K562 (cell line): Measurements from ENCODE around the gene SPOCD1. TPM values are rescaled to one million over a fixed set of nuclear protein-coding genes. Genes with fewer than 3 reads are reported as not detected.

Experiments
- EZH2 ChIP-seq: IDR thresholded peaks from 2 replicates; pipeline ENCODE4 v1.6.1; 2012; ENCODE audit warnings: low read depth, mild to moderate bottlenecking, inconsistent platforms, low read length, borderline replicate concordance
- GTF2A2 ChIP-seq: IDR thresholded peaks from 2 replicates; pipeline ENCODE4 v1.6.1; 2016; ENCODE audit warnings: mild to moderate bottlenecking, missing genetic modification characterization, missing compliant biosample characterization
- MTA1 ChIP-seq: fragments of 450-650 bp; IDR thresholded peaks from 2 replicates; pipeline ENCODE4 v1.6.1; 2017; ENCODE audit warnings: borderline replicate concordance
- PTBP1 ChIP-seq: fragments of 200-400 bp; formaldehyde crosslinking; IDR thresholded peaks from 2 replicates; pipeline ENCODE4 v1.6.1; 2017; ENCODE audit warnings: low read depth, low read length
- SMARCE1 ChIP-seq: fragments of 450-650 bp; IDR thresholded peaks from 2 replicates; pipeline ENCODE4 v1.7.1; 2016; ENCODE audit warnings: mild to moderate bottlenecking
- TCF3 ChIP-seq: sonication (generic); formaldehyde crosslinking; IDR thresholded peaks from 2 replicates; pipeline ENCODE4 v1.4.0; 2020; ENCODE audit warnings: mild to moderate bottlenecking, missing genetic modification reagents
- XRCC4 ChIP-seq: IDR thresholded peaks from one replicate; pipeline ENCODE4 v1.6.1; 2011; ENCODE audit not compliant: insufficient read depth, insufficient read length; ENCODE audit errors: extremely low read depth
- ZNF407 ChIP-seq: fragments of 450-650 bp; IDR thresholded peaks from 2 replicates; pipeline ENCODE4 v1.6.1; 2016; ENCODE audit warnings: low read depth
- ZNF436 ChIP-seq: fragments of 250-450, 450-650 bp; sonication (Bioruptor Pico); formaldehyde crosslinking; IDR thresholded peaks from 2 replicates; pipeline ENCODE4 v1.7.0; 2020; ENCODE audit warnings: mild to moderate bottlenecking
- polyA plus RNA-seq, 8 experiments: library from polyadenylated mRNA; depleted of rRNA in 4 of 8; stranded (reverse) in 5 of 8; unstranded in 3 of 8; fragments of >200 nt; fragmentation: Nextera tagmentation in 2 of 8; fragmentation: Illumina TruSeq in 1 of 8; extraction: Ambion mirVana in 2 of 8; extraction: Trizol in 1 of 8; gene quantifications; 2 replicates each; pipeline versions ENCODE4 v1.2.1 to v1.2.3, GENCODE V29; 2011 to 2014; ENCODE audit warnings: inconsistent platforms in 1 of 8, missing spikeins in 1 of 8
- total RNA-seq, 7 experiments: library from RNA; depleted of rRNA in 6 of 7; stranded (reverse); fragments of >200 nt in 6 of 7; fragmentation: Illumina TruSeq in 2 of 7; extraction: Trizol in 2 of 7; gene quantifications; 2 replicates each; pipeline versions ENCODE4 v1.2.1 to v1.2.3, GENCODE V29; 2011 to 2021; ENCODE audit warnings: low replicate concordance in 1 of 7

The SPOCD1 gene
- total and polyA plus RNA-seq, 9 of the 15 experiments (the other 6 are each of a cell fraction or from before 2014, with no cell fraction given) = 0.03 to 0.71 (median 0.26) TPM; not detected in 1

GRCh38 chr1:31803610-31804009, 12.2 kb downstream of the SPOCD1 start (continued):
- peak; percentile 38; the same call in 1 of the 2 replicates for TF ChIP-seq ZNF407
- TF ChIP-seq PTBP1 = no peak
- peak; percentile 61; the same call in 1 of the 2 replicates for TF ChIP-seq MTA1
- TF ChIP-seq XRCC4 = no peak
- no peak for TF ChIP-seq GTF2A2 (tag)
- TF ChIP-seq SMARCE1 = 0 out of 2 replicates have a peak, but pooled peaks have one; percentile 21
- no peak for TF ChIP-seq EZH2
- TF ChIP-seq ZNF436 (CRISPR knock-in tag) = no peak
- no peak for TF ChIP-seq TCF3 (CRISPR knock-in tag)
